ENCODE results near the gene FSTL4.

DNA sequence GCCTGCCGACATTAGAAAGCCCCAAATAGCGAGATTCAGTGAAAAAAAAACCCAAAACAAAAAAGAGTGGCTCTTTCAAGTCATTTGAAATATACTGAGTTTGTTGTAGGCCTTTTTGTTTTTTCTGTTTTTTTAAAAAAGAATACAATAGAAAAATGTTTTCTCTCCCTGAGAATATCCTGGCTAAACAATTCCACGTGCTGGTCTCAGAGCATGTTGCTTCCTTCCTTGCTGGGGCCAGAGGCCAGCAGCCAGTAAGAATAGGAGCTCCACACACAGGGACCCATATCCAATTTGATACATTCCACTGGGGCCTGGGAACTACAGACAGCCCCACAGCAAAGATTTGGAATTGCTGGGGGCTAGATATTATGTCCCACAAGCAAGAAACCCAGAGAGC, 369.1 kb downstream of the FSTL4 start:
- TF ChIP-seq, protein P1, sequence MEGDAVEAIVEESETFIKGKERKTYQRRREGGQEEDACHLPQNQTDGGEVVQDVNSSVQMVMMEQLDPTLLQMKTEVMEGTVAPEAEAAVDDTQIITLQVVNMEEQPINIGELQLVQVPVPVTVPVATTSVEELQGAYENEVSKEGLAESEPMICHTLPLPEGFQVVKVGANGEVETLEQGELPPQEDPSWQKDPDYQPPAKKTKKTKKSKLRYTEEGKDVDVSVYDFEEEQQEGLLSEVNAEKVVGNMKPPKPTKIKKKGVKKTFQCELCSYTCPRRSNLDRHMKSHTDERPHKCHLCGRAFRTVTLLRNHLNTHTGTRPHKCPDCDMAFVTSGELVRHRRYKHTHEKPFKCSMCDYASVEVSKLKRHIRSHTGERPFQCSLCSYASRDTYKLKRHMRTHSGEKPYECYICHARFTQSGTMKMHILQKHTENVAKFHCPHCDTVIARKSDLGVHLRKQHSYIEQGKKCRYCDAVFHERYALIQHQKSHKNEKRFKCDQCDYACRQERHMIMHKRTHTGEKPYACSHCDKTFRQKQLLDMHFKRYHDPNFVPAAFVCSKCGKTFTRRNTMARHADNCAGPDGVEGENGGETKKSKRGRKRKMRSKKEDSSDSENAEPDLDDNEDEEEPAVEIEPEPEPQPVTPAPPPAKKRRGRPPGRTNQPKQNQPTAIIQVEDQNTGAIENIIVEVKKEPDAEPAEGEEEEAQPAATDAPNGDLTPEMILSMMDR (optimal IDR thresholded peaks at IDR 0.05 in 1 of 3, IDR thresholded peaks at IDR 0.05 in 1 of 3, conservative IDR thresholded peaks at IDR 0.05 in 1 of 3; ENCODE audit: extremely low read depth in 1 of 3, insufficient read depth in 2 of 3, low read length in 3 of 3), result no peak
- no peak for TF ChIP-seq EZH2 (IDR thresholded peaks at IDR 0.05; ENCODE audit: low read length)

Data from keratinocyte (primary cell).